Activated T-helper 1 cell treated with anti-CD3 and anti-CD28 coated beads, Interleukin-12 subunit alpha, Interleukin-12 subunit beta, Interleukin-2, Interleukin-4 antibody, amounts not matched to agents 30 ng/mL and 10 ng/mL and 1 ng/mL, durations not matched to agents 14 hours and 24 hours and 36 hours (primary cell): ENCODE results near the gene HLTF. TPM values are rescaled to one million over a fixed set of nuclear protein-coding genes. Genes with fewer than 3 reads are reported as not detected.
"Not testable (repeated sequence)": the region's sequence is repeated elsewhere in the genome, so short reads cannot be mapped to it uniquely, and the experiment has no call there.

Source experiments
- DNase-seq: peaks from one replicate; pipeline ENCODE4 v3.0.0; 2021; ENCODE audit warnings: low spot score
- H3K27ac Mint-ChIP-seq: one replicate; pipeline ENCODE4 v1.8.0; 2021; ENCODE audit warnings: mild to moderate bottlenecking, mixed read lengths
- H3K27me3 Mint-ChIP-seq: one replicate; pipeline ENCODE4 v1.8.0; 2022; ENCODE audit warnings: mild to moderate bottlenecking, moderate library complexity, mixed read lengths; ENCODE audit not compliant: insufficient read depth
- H3K36me3 Mint-ChIP-seq: one replicate; pipeline ENCODE4 v1.8.0; 2021; ENCODE audit warnings: low read depth, mixed read lengths
- H3K4me1 Mint-ChIP-seq: one replicate; pipeline ENCODE4 v1.8.0; 2021; ENCODE audit warnings: low read depth, mixed read lengths
- H3K4me3 Mint-ChIP-seq: one replicate; pipeline ENCODE4 v1.8.0; 2021; ENCODE audit warnings: mild to moderate bottlenecking, moderate library complexity, mixed read lengths
- H3K9me3 Mint-ChIP-seq: one replicate; pipeline ENCODE4 v1.8.0; 2021; ENCODE audit warnings: mixed read lengths
- intact Hi-C: fragments of 100-400 bp; cut with micrococcal nuclease; formaldehyde crosslinking; loops from one replicate; pipeline ENCODE4 v1.15.1; 2024
- total RNA-seq: library from RNA; stranded (reverse); gene quantifications from 2 replicates; pipeline ENCODE4 v1.2.3, GENCODE V29; 2022

The HLTF gene
- total RNA-seq, 1 donor from 2014 or later: 19.7 TPM

- no peak overlapping the region for H3K27ac Mint-ChIP-seq
- H3K27me3 Mint-ChIP-seq: peaks cover 9% of the 10 kb centered on the region
- H3K4me1 Mint-ChIP-seq: no peaks in the 10 kb centered on the region
- H3K4me3 Mint-ChIP-seq: no peak overlapping the region
- no peak for DNase-seq
- intact Hi-C loops: no loop called here
- no peaks in the 10 kb centered on the region for H3K36me3 Mint-ChIP-seq
- no peaks in the 10 kb centered on the region for H3K9me3 Mint-ChIP-seq
Observed at GRCh38 chr3:149114458-149114857, 28.1 kb upstream of the HLTF start.

- Mint-ChIP-seq H3K4me1 (no peaks in the 10 kb centered on the region), H3K27ac (no peak overlapping the region), H3K27me3 (peaks cover 8% of the 10 kb centered on the region), H3K4me3 (no peak overlapping the region), H3K9me3 (peaks cover 4% of the 10 kb centered on the region), H3K36me3 (no peaks in the 10 kb centered on the region)
- no peak for DNase-seq
- intact Hi-C loops: no loop called here
Observed at GRCh38 chr3:149104484-149104883, 18.2 kb upstream of the HLTF start.

DNA sequence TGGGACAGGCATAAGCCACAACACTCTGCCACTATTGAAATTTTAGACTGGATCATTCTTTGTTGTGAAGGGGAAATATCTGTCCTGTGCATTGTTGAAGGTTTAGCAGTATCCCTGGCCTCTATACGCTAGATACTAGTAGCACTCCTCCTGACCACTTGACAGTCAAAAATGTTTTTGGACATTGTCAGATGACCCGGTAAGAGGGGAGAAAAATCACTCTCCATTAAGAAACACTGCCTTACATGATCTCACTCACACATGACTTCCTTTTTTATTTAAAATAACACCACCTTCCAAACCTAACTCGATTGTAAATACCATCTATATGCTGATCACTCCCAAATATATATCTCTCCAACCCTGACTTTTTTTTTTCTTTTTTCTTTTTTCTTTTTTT is 15.3 kb upstream of the HLTF start:
- H3K9me3 Mint-ChIP-seq: peaks cover 4% of the 10 kb centered on the region
- intact Hi-C loops: no loop called here
- no peak overlapping the region for H3K27ac Mint-ChIP-seq
- peaks cover 8% of the 10 kb centered on the region for H3K27me3 Mint-ChIP-seq
- H3K36me3 Mint-ChIP-seq: no peaks in the 10 kb centered on the region
- no peak overlapping the region for H3K4me3 Mint-ChIP-seq
- H3K4me1 Mint-ChIP-seq: no peaks in the 10 kb centered on the region
- DNase-seq: no peak

- H3K4me1 Mint-ChIP-seq: no peaks in the 10 kb centered on the region
- peaks cover 3% of the 10 kb centered on the region for H3K9me3 Mint-ChIP-seq
- intact Hi-C loops: no loop called here
- DNase-seq: no peak
- no peak overlapping the region for H3K4me3 Mint-ChIP-seq
- H3K27me3 Mint-ChIP-seq: peaks cover 8% of the 10 kb centered on the region
- no peaks in the 10 kb centered on the region for H3K36me3 Mint-ChIP-seq
- no peak overlapping the region for H3K27ac Mint-ChIP-seq
Observed at GRCh38 chr3:149101154-149101553, 14.8 kb upstream of the HLTF start.

DNA sequence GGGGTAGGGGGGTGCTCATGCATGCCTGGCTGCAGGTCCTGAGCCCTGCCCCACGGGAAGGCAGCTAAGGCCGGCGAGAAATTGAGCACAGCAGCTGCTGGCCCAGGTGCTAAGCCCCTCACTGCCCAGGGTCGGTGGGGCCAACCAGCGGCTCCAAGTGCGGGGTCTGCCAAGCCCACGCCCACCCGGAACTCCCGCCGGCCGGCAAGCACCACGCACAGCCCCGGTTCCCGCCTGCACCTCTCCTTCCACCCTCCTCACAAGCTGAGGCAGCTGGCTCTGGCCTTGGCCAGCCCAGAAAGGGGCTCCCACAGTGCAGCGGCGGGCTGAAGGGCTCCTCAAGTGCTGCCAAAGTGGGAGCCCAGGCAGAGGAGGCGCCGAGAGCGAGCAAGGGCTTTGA is 11.7 kb upstream of the HLTF start:
- H3K4me3 Mint-ChIP-seq, H3K27me3 Mint-ChIP-seq, H3K36me3 Mint-ChIP-seq, H3K4me1 Mint-ChIP-seq, H3K9me3 Mint-ChIP-seq, DNase-seq, intact Hi-C loops, H3K27ac Mint-ChIP-seq: not testable (repeated sequence)

GRCh38 chr3:149095487-149095886 is 9.2 kb upstream of the HLTF start:
- intact Hi-C loops: no loop called here
- Mint-ChIP-seq H3K27me3 (no peaks in the 10 kb centered on the region), H3K4me1 (no peaks in the 10 kb centered on the region), H3K4me3 (no peak overlapping the region), H3K36me3 (no peaks in the 10 kb centered on the region), H3K9me3 (no peaks in the 10 kb centered on the region), H3K27ac (no peak overlapping the region)
- DNase-seq: no peak

- H3K27me3 Mint-ChIP-seq: no peaks in the 10 kb centered on the region
- no peak overlapping the region for H3K27ac Mint-ChIP-seq
- H3K9me3 Mint-ChIP-seq: no peaks in the 10 kb centered on the region
- no peak for DNase-seq
- intact Hi-C loops: no loop called here
- H3K4me3 Mint-ChIP-seq: no peak overlapping the region
- no peaks in the 10 kb centered on the region for H3K36me3 Mint-ChIP-seq
- H3K4me1 Mint-ChIP-seq: no peaks in the 10 kb centered on the region
Observed at GRCh38 chr3:149091983-149092382, 5.7 kb upstream of the HLTF start.

DNA sequence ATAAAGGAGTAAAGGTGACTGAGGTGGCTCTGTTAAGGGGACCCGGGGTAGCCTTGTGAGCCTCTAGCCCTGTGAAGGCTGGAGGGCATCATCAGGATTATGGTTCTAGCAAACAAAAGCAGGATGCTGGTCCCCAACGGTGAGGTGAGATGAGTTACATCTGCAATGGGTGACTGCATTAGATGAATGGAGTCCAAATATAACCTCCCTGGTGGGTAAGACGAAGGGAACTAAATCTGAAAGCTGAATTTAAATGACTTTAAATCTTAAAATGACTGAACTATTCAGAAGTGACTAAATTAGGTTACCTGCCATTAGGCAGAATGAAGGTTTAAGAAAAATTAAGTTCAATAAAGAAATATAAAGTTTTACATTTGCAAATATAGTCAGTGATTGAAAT is 4.6 kb upstream of the HLTF start:
- DNase-seq: no peak
- H3K4me3 Mint-ChIP-seq: no peak overlapping the region
- intact Hi-C loops: no loop called here

GRCh38 chr3:149090461-149090860 is 4.1 kb upstream of the HLTF start:
- intact Hi-C loops: no loop called here
- Mint-ChIP-seq H3K27me3 (no peaks in the 10 kb centered on the region), H3K9me3 (peaks cover 3% of the 10 kb centered on the region), H3K4me1 (peaks cover 11% of the 10 kb centered on the region), H3K4me3 (no peak overlapping the region), H3K27ac (no peak overlapping the region), H3K36me3 (peaks cover 4% of the 10 kb centered on the region)
- DNase-seq: no peak

More for the DNA sequence above, 4.6 kb upstream of the HLTF start:
- Mint-ChIP-seq H3K4me1 (peaks cover 6% of the 10 kb centered on the region), H3K27me3 (no peaks in the 10 kb centered on the region), H3K27ac (no peak overlapping the region), H3K36me3 (peaks cover 2% of the 10 kb centered on the region), H3K9me3 (peaks cover 3% of the 10 kb centered on the region)

GRCh38 chr3:149089395-149089794 is 3.1 kb upstream of the HLTF start:
- Mint-ChIP-seq H3K4me1 (peaks cover 22% of the 10 kb centered on the region), H3K36me3 (peaks cover 7% of the 10 kb centered on the region), H3K27ac (no peak overlapping the region), H3K27me3 (no peaks in the 10 kb centered on the region), H3K4me3 (no peak overlapping the region), H3K9me3 (peaks cover 3% of the 10 kb centered on the region)
- no peak for DNase-seq
- intact Hi-C loops: loop anchor here (5.0 kb wide), 2 partner anchors 132 to 147 kb away; no protein-coding TSS in a partner anchor

GRCh38 chr3:149087208-149087607 is 875 bp upstream of the HLTF start:
- DNase-seq: no peak
- intact Hi-C loops: loop anchor here (2.0 to 5.0 kb wide), 4 partner anchors 34 to 726 kb away; partner anchors contain the start of gene RNF13
- Mint-ChIP-seq H3K27me3 (no peaks in the 10 kb centered on the region), H3K27ac (no peak overlapping the region), H3K36me3 (peaks cover 9% of the 10 kb centered on the region), H3K9me3 (peaks cover 3% of the 10 kb centered on the region), H3K4me3 (peak overlapping the region; percentile 90), H3K4me1 (peaks cover 27% of the 10 kb centered on the region)

DNA sequence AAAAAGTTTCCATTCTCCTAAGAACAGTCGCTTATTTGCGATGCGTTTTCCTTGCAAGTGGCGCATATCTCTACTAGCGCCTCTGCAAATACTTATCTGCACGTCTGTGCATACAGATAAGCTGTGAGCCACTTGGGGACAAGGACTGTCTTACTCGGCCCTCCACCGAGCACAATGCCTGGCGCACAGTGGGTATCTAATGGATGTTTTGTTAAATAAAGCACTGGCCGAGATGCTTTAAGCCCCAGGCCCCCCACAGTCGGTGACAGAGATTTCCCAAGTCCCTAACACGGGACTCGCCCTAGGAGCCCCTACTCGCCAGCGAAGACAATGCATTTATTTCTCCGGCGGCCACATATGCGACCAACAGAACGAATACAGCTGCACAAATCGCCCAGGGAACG is 503 bp downstream of the HLTF start:
- intact Hi-C loops: loop anchor here (1.0 to 5.0 kb wide), 8 partner anchors 35 to 727 kb away; partner anchors contain the start of genes GYG1, HPS3 and RNF13
- Mint-ChIP-seq H3K9me3 (peaks cover 3% of the 10 kb centered on the region), H3K4me1 (peaks cover 27% of the 10 kb centered on the region), H3K36me3 (peaks cover 9% of the 10 kb centered on the region), H3K4me3 (peak overlapping the region; percentile 90), H3K27me3 (no peaks in the 10 kb centered on the region), H3K27ac (peak overlapping the region; percentile 87)
- DNase-seq: no peak

DNA sequence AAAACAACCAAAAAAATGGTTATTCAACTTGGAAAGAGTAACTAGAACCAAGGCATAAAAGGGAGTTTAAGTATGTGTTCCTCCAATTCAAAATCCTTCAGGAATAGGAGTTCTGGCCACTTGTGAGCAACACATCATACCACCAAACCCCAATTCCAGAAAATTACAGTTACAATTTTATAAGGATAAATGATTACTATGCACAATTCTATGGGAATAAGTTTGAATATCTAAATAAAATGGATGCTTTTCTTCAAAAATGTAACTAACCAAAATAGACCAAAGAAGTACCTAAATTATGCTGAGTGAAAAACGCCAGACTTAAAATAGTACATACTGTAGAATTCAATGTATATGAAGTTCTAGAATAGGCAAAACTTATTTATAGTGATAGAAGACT is 4.6 kb downstream of the HLTF start:
- Mint-ChIP-seq H3K4me1 (peaks cover 25% of the 10 kb centered on the region), H3K4me3 (no peak overlapping the region), H3K27me3 (no peaks in the 10 kb centered on the region), H3K36me3 (peaks cover 11% of the 10 kb centered on the region), H3K9me3 (peaks cover 3% of the 10 kb centered on the region), H3K27ac (no peak overlapping the region)
- intact Hi-C loops: no loop called here
- no peak for DNase-seq

DNA sequence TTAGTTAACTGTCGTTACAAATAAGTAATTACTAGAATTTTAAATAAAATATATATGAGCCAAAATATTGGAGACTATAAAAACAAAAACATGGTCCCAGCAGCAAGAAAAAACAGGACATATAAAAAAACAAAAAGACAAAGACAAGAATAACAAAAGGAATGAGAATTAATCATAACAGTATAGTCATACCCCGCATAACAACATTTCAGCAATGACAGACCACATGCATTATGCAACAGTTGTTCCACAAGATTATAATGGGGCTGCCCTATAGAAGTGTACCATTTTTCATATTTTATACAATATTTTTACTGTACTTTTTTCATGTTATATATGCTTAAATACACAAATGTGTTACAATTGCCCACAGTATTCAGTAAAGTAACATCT is 5.6 kb downstream of the HLTF start:
- intact Hi-C loops: no loop called here
- no peak for DNase-seq
- no peaks in the 10 kb centered on the region for H3K9me3 Mint-ChIP-seq
- H3K4me1 Mint-ChIP-seq: peaks cover 18% of the 10 kb centered on the region
- no peak overlapping the region for H3K27ac Mint-ChIP-seq
- H3K4me3 Mint-ChIP-seq: no peak overlapping the region
- H3K36me3 Mint-ChIP-seq: peaks cover 9% of the 10 kb centered on the region
- no peaks in the 10 kb centered on the region for H3K27me3 Mint-ChIP-seq
